ENCODE results near the gene MPDZ. TPM values are rescaled to one million over a fixed set of nuclear protein-coding genes. Genes with fewer than 3 reads are reported as not detected.

Gene MPDZ
- total RNA-seq, 4 donors from 2014 or later = 52.9 to 84.6 (median 78.5) TPM

DNA sequence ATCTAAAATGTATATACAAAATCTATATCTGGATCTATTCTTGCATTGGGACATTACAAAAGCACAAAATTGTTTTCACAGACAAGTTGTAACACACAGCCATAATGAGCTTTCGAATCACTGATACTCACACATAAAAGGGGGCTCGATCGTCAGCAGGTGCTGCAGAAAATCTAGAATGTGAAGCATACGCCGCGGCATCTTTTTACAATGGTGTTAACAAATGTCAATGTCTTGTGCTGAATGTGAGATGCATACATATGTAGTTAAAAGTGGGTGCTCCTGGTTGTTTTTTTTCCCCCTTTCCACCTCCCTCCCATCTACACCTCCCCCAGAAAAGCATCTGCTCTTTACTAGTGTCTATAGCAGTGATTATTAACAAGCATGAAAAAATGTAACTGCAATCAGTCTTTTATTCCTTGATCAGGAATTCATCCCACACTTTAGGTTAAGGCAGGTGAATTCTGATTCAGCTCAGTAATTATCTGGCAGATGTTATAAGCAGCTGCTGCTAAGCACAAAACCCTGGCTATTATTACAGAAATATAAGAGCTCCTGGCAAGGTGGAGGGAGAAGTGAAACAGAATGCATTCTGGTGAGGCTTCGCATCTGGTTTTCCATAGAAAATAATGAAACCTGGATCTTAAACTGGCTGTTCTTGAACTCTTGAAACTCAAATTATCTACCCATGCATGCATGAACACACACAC, 114.1 kb downstream of the MPDZ start:
- Histone ChIP-seq H3K27ac (no peak overlapping the region), H3K4me3 (no peak overlapping the region), H3K36me3 (no peaks in the 10 kb centered on the region), H3K9me3 (no peaks in the 10 kb centered on the region), H3K4me1 (no peaks in the 10 kb centered on the region), H3K27me3 (no peaks in the 10 kb centered on the region)
- TF ChIP-seq, protein P1, sequence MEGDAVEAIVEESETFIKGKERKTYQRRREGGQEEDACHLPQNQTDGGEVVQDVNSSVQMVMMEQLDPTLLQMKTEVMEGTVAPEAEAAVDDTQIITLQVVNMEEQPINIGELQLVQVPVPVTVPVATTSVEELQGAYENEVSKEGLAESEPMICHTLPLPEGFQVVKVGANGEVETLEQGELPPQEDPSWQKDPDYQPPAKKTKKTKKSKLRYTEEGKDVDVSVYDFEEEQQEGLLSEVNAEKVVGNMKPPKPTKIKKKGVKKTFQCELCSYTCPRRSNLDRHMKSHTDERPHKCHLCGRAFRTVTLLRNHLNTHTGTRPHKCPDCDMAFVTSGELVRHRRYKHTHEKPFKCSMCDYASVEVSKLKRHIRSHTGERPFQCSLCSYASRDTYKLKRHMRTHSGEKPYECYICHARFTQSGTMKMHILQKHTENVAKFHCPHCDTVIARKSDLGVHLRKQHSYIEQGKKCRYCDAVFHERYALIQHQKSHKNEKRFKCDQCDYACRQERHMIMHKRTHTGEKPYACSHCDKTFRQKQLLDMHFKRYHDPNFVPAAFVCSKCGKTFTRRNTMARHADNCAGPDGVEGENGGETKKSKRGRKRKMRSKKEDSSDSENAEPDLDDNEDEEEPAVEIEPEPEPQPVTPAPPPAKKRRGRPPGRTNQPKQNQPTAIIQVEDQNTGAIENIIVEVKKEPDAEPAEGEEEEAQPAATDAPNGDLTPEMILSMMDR (IDR thresholded peaks at IDR 0.05) = no peak
- TF ChIP-seq POLR2A (IDR thresholded peaks at IDR 0.05) = no peak
- intact Hi-C loops (cut with DNase I; ENCODE audit: low total_unique reads) = no loop called here
- DNase-seq = no peak

DNA sequence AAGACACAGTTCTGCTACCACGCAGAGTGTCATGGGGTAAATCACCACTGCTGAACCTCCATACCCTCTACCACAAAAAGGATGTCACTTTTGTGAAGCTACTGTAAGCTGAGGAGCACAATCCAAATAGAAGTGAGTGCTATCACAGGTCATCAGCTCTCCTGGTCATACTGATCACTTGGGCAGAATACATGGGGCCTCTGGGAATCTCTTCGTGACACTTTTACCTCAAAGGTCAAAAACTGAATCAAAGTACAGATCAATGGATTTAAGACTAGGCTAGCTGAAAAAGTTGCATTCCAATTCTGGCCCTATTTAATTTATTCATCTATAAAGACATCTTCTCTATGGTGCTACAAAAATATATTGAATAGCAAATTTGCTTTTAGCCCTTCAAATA, 115.5 kb downstream of the MPDZ start:
- intact Hi-C loops (cut with DNase I; ENCODE audit: low total_unique reads) = no loop called here
- H3K4me1 ChIP-seq = no peaks in the 10 kb centered on the region
- H3K9me3 ChIP-seq = no peaks in the 10 kb centered on the region
- H3K27me3 ChIP-seq = no peaks in the 10 kb centered on the region
- no peaks in the 10 kb centered on the region for H3K36me3 ChIP-seq
- TF ChIP-seq POLR2A (IDR thresholded peaks at IDR 0.05) = no peak
- TF ChIP-seq, protein P1 (IDR thresholded peaks at IDR 0.05) = no peak
- no peak for DNase-seq
- no peak overlapping the region for H3K27ac ChIP-seq
- no peak overlapping the region for H3K4me3 ChIP-seq

DNA sequence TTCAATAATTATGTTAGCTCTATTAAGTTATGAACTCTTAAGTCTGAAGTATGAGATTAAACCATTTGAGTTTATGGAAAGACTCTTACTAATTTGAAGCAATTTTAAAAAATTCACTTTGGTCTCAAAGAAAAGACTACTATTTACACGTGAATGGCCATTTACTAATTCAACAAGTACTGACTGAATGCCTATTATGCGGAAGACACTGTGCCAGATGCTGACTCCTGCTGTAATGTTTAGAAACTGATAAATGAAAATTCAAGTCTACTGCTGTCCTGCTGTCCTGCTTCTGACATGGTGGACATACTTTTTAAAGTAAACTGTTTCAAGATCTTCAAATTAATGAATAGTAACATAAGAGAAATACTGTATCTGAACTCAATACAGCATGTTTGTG, 116.2 kb downstream of the MPDZ start:
- Histone ChIP-seq H3K4me3 (no peak overlapping the region), H3K27me3 (no peaks in the 10 kb centered on the region), H3K27ac (no peak overlapping the region), H3K9me3 (no peaks in the 10 kb centered on the region), H3K36me3 (no peaks in the 10 kb centered on the region), H3K4me1 (no peaks in the 10 kb centered on the region)
- TF ChIP-seq, protein P1 (IDR thresholded peaks at IDR 0.05) = no peak
- TF ChIP-seq POLR2A (IDR thresholded peaks at IDR 0.05) = no peak
- no peak for DNase-seq
- intact Hi-C loops (cut with DNase I; ENCODE audit: low total_unique reads) = no loop called here

DNA sequence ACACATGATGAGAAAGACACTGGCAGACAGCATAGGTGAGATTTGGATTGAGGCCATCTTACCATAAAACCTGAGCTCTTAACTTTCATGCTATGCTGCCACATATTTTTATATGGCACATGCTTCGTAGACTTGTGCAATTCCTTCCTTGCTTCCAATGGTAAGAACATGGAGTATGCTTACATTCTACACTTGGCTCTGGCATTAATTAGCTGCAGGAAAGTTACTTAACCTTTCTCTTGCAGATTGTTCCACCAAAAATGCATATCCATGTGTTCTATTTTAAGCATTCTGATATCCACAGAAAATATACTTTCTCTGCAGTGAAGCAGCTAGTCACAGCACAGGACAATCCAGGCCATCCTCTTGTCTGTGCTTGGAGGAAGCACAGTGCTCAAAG, 119.4 kb downstream of the MPDZ start:
- no peak overlapping the region for H3K4me3 ChIP-seq
- H3K36me3 ChIP-seq = no peaks in the 10 kb centered on the region
- no peak overlapping the region for H3K27ac ChIP-seq
- TF ChIP-seq, protein P1 (IDR thresholded peaks at IDR 0.05) = no peak
- TF ChIP-seq POLR2A (IDR thresholded peaks at IDR 0.05) = no peak
- no peak for DNase-seq
- H3K9me3 ChIP-seq = no peaks in the 10 kb centered on the region
- intact Hi-C loops (cut with DNase I; ENCODE audit: low total_unique reads) = no loop called here
- no peaks in the 10 kb centered on the region for H3K4me1 ChIP-seq
- no peaks in the 10 kb centered on the region for H3K27me3 ChIP-seq

DNA sequence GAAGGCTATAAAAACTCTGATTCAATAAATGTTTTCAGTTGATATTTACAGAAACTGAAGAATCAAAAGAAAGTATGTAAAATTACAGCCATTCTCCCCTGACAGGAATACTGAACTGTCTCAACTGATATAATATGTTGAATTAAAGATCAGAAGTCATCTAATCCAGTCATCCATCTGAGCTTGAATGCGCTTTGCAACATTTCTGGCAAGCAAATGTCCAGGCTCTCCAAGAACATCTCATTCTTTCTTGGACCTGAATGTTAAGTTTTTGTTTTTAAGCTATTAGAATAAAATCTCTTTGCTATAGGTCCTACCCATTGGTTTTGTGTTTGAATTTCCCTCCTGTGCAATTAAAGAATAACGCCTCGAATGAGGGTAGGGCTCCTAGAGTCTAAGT, 120.5 kb downstream of the MPDZ start:
- no peaks in the 10 kb centered on the region for H3K27me3 ChIP-seq
- TF ChIP-seq POLR2A (IDR thresholded peaks at IDR 0.05) = no peak
- no peak overlapping the region for H3K4me3 ChIP-seq
- no peak for DNase-seq
- H3K4me1 ChIP-seq = no peaks in the 10 kb centered on the region
- no peaks in the 10 kb centered on the region for H3K36me3 ChIP-seq
- no peak overlapping the region for H3K27ac ChIP-seq
- intact Hi-C loops (cut with DNase I; ENCODE audit: low total_unique reads) = no loop called here
- H3K9me3 ChIP-seq = no peaks in the 10 kb centered on the region

DNA sequence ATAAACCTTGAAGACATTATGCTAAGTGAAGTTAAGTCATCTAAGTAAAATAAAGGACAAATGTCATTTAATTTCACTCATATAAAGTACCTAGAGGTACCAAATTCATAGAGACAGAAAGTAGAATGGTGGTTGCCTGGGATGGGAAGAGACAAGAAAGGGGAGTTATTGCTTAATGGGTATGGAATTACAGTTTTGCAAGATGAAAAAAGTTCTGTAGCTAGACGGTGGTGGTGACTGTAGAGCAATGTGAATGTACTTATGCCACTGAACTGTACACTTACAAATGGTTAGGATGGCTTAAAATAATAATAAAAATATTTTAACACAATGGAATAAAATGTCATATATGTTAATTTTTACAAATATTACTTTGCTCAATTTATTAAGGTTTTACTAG, 128.0 kb downstream of the MPDZ start:
- intact Hi-C loops (cut with DNase I; ENCODE audit: low total_unique reads) = no loop called here
- DNase-seq = no peak
- H3K4me1 ChIP-seq = no peaks in the 10 kb centered on the region
- no peak overlapping the region for H3K27ac ChIP-seq
- no peaks in the 10 kb centered on the region for H3K36me3 ChIP-seq
- TF ChIP-seq POLR2A (IDR thresholded peaks at IDR 0.05) = no peak
- TF ChIP-seq, protein P1 (IDR thresholded peaks at IDR 0.05) = no peak
- no peaks in the 10 kb centered on the region for H3K27me3 ChIP-seq
- H3K4me3 ChIP-seq = no peak overlapping the region
- H3K9me3 ChIP-seq = no peaks in the 10 kb centered on the region
